Activated B cell treated with CpG ODN at 0.5 μM for 24 hours (primary cell): ENCODE data around the gene PAQR9. TPM values are rescaled to one million over a fixed set of nuclear protein-coding genes. Genes with fewer than 3 reads are reported as not detected.

Source experiments
- ATAC-seq: fragments of 200-7000 bp; cut with Tn5 transposase; one replicate; pipeline ENCODE4 v1.10.0; 2021; ENCODE audit warnings: low read depth, mild to moderate bottlenecking, moderate library complexity
- CTCF ChIA-PET: fragments of 350-600 bp; sonication (Branson Sonifier 250); formaldehyde crosslinking; loops from one replicate; lab custom pipeline; 2021; ENCODE audit warnings: antibody characterized with exemption; lab: Charles Lee
- POLR2A ChIA-PET: fragments of 350-600 bp; sonication (Branson Sonifier 250); formaldehyde crosslinking; loops from one replicate; lab custom pipeline; 2021; ENCODE audit warnings: antibody characterized with exemption; lab: Charles Lee
- DNase-seq: peaks from one replicate; pipeline ENCODE4 v3.0.0; 2022
- H3K27ac Mint-ChIP-seq: one replicate; pipeline ENCODE4 v1.8.0; 2020; ENCODE audit warnings: mixed read lengths
- H3K27me3 Mint-ChIP-seq: one replicate; pipeline ENCODE4 v1.8.0; 2021; ENCODE audit warnings: mixed read lengths
- H3K36me3 Mint-ChIP-seq: one replicate; pipeline ENCODE4 v1.8.0; 2021; ENCODE audit warnings: low read depth, mixed read lengths
- H3K4me1 Mint-ChIP-seq: one replicate; pipeline ENCODE4 v1.8.0; 2021; ENCODE audit warnings: mixed read lengths
- H3K4me3 Mint-ChIP-seq: one replicate; pipeline ENCODE4 v1.8.0; 2020; ENCODE audit warnings: mild to moderate bottlenecking, mixed read lengths
- H3K9me3 Mint-ChIP-seq: one replicate; pipeline ENCODE4 v1.8.0; 2020; ENCODE audit warnings: mixed read lengths
- CTCF ChIP-seq: fragments of 200-600 bp; IDR thresholded peaks from one replicate; pipeline ENCODE4 v1.8.0; 2022; ENCODE audit warnings: antibody characterized with exemption, mild to moderate bottlenecking
- intact Hi-C: fragments of 100-400 bp; cut with micrococcal nuclease; formaldehyde crosslinking; loops from one replicate; pipeline ENCODE4 v1.15.1; 2024
- total RNA-seq: library from RNA; stranded (reverse); gene quantifications from 2 replicates; pipeline ENCODE4 v1.2.3, GENCODE V29; 2022

Gene PAQR9
- total RNA-seq, 1 donor from 2014 or later, result not detected

GRCh38 chr3:142915636-142916035, 47.8 kb downstream of the PAQR9 start:
- no peak for TF ChIP-seq CTCF
- H3K9me3 Mint-ChIP-seq, result no peaks in the 10 kb centered on the region
- CTCF ChIA-PET, result no interaction called here
- intact Hi-C loops, result no loop called here
- DNase-seq (no peak), ATAC-seq (no peak)
- peaks cover 5% of the 10 kb centered on the region for H3K27me3 Mint-ChIP-seq
- no peaks in the 10 kb centered on the region for H3K4me1 Mint-ChIP-seq
- H3K27ac Mint-ChIP-seq, result no peak overlapping the region
- no peak overlapping the region for H3K4me3 Mint-ChIP-seq
- H3K36me3 Mint-ChIP-seq, result no peaks in the 10 kb centered on the region
- POLR2A ChIA-PET, result no interaction called here

DNA sequence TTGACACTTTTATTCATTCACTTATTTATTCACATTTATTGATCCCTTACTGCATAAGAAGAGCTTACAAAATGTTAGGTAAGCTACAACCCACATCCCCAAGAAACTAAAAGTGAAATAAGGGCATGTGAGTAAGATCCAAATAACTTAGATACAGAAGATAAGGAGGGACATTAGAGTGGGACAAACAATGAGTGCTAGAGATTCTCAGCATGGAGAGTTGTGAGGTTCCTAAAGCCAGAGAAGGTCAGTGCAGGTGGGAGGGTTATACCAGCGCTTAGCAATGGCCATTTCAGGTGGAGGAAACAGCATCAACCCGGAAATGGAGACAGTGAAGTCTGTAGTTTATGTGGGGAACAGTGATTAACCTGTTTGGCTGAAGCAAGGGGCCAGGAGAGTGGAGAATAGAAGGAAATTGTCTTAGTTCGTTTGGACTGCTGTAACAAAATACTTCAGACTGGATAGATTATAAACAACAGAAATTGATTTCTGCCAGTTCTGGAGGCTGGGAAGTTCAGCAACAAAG, 49.1 kb downstream of the PAQR9 start:
- intact Hi-C loops, result no loop called here
- DNase-seq, result no peak
- ChIA-PET POLR2A (no interaction called here), CTCF (no interaction called here)
- Mint-ChIP-seq H3K36me3 (no peaks in the 10 kb centered on the region), H3K27ac (no peak overlapping the region), H3K9me3 (no peaks in the 10 kb centered on the region), H3K4me1 (no peaks in the 10 kb centered on the region), H3K4me3 (no peak overlapping the region), H3K27me3 (peaks cover 12% of the 10 kb centered on the region)
- ATAC-seq, result no peak
- no peak for TF ChIP-seq CTCF

DNA sequence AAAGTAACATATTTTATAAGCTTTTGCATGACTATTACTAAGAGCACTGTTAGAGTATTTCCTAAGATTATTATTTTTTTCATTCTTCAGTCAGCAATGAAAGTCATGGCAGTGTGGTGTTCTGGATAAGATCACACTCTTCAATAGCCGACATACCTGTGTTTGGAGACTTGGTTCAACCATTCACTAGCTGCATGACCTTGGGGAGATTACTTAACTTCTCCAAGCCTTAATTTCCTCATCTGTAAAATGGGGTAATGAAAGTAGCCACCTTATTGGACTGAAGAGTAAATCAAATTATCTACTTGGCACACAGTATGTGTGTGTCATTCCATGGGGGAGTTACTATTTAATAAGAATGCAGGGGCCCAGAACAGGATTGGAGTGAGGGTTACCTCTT, 50.0 kb downstream of the PAQR9 start:
- no peak for DNase-seq
- no peak for TF ChIP-seq CTCF
- Mint-ChIP-seq H3K27me3 (peaks cover 12% of the 10 kb centered on the region), H3K4me1 (no peaks in the 10 kb centered on the region), H3K36me3 (no peaks in the 10 kb centered on the region), H3K27ac (no peak overlapping the region), H3K9me3 (no peaks in the 10 kb centered on the region), H3K4me3 (no peak overlapping the region)
- POLR2A ChIA-PET, result no interaction called here
- CTCF ChIA-PET, result no interaction called here
- no peak for ATAC-seq
- intact Hi-C loops, result no loop called here

- H3K9me3 Mint-ChIP-seq, result no peaks in the 10 kb centered on the region
- intact Hi-C loops, result no loop called here
- H3K27ac Mint-ChIP-seq, result no peak overlapping the region
- H3K27me3 Mint-ChIP-seq, result peaks cover 12% of the 10 kb centered on the region
- H3K36me3 Mint-ChIP-seq, result no peaks in the 10 kb centered on the region
- no peak for DNase-seq
- no peaks in the 10 kb centered on the region for H3K4me1 Mint-ChIP-seq
- CTCF ChIA-PET, result no interaction called here
- H3K4me3 Mint-ChIP-seq, result no peak overlapping the region
- POLR2A ChIA-PET, result no interaction called here
- no peak for ATAC-seq
- TF ChIP-seq CTCF, result no peak
Observed at GRCh38 chr3:142912402-142913172, 50.9 kb downstream of the PAQR9 start.

Other genes starting within 250 kb of the PAQR9 start
- gene TRPC1, start 239.6 kb downstream of the PAQR9 start, total RNA-seq, result 1.2 and 1.3 TPM in 2 replicates
- not detected in 2 replicates for gene PCOLCE2, start 74.6 kb downstream of the PAQR9 start, total RNA-seq
- gene U2SURP, start 37.9 kb upstream of the PAQR9 start, total RNA-seq, result 117 and 131 TPM in 2 replicates
- 11.8 and 12.3 TPM in 2 replicates for gene CHST2, start 156.1 kb upstream of the PAQR9 start, total RNA-seq